GM18517 (cell line): Measurements from ENCODE around the gene CFAP161.

Experiments
- ATAC-seq: cut with Tn5 transposase; IDR thresholded peaks from one replicate; pipeline ENCODE4 v1.9.1; 2021; ENCODE audit warnings: mild to moderate bottlenecking, moderate library complexity; ENCODE audit not compliant: unreplicated experiment

CFAP161 gene

DNA sequence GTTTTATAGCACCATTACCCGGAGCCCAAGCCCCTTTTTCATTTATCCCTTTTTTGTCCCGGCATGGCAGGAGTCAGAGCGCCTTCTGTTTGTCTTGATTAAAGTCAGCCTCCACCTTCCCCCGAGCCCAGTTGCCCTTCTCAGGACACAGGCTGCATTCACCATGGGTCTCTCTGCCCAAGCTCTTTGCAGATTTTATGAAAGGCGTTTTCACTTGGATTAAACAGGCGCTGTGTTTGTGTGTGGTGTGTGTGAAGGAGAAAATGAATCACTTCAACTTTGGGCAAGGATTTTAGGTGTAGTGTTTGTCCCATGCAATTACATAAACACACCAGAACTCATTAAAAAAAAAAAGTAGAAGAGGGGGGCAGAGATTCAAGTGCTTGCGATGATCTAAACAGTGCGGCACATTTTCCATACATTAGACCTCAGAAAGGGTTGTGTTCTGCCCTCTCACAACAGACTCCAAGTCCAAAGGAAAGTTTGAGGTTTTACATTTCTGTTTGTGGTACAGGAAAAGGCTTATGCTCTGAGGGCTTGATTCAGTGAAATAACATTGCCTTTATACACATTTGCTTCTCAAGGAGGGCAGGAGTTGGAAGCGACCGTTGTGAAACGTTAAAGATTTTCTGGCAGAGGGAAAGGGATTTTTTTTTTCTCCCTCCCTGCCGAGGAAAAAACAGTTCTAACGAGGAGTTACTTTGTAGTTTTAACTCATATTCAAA is 48.1 kb downstream of the CFAP161 start:
- ATAC-seq = no peak

DNA sequence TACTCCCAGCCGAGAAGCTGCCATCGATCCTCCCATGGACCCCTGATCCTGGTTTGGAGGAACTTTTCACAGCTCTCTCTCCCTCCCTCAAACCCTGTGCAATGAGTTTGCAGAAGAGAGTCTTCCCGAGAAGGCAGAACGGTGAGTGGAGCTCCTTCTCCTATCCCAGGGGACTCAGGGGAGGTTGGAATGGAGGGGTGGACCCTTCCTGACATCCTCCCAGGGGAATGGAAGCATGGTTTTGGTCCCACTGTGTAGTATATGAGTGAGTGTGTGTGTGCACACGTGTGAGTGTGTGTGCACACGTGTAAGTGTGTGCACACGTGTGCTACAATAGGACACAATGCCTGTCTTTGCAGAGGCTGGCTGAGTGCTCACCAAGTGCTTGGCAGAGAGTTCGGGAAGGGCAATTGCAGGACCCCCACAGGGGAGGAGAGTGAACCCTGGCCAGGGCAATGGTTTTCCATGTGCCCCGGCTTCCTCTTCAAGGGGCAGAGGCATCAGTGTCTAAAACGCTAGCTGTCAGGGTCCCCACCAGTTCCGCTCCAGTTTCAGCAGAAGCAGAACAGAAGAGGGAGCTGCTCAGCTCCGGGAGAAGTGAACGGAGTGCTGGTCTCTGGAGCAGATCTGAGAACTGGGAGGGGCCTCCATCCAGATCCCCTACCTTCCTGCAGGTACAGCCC is 48.8 kb downstream of the CFAP161 start:
- ATAC-seq = no peak

GRCh38 chr15:81183439-81183775 is 49.3 kb downstream of the CFAP161 start:
- ATAC-seq = no peak

DNA sequence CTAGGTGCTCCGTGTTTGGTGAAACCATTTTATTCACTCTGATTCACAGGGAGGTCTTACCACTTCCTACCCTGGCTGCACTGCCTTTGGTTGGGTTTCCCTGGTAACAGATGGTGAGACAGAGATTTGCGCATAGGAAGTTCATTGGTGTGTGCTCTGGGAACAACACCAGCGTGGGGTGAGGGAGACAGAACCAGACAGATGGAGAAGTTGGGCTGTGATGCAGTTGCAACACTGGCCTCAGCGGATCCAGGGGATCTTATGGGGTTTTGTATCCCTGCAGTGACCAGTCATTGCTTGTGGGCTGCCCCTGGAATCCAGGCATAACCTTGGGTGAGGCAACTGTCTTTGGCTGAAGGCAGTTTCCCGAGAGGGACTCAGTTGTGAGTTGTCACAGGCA is 50.1 kb downstream of the CFAP161 start:
- ATAC-seq = no peak

DNA sequence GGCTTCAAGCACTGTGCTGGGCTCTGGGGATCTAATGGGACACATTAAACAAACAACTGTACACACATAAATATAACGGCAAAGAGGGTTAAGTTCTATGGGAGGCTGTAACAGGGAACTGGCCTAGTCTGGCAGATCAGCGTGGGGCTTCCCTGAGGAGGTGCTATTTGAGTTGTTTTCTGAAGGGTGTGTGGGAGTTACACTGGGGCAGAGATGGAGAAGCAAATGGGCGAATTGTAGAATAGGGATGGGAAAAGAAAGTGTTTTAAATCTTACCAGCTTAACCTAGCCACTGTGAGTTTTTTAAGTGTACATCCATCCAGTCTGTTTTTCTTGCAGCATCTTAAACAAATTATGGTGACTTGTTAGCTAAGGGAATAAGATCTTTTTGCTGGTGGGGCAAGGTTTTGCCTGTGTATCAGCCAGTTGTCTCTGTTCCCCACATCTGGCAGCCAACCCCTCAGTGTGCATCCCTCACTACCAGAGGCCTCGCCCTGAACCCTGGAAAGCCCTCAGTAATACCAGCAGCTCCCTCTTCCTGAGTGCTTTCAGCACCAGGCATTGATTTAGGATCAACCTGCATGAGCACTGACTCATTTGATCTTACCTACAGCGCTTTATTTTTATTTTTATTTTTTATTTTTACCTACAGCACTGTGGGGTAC is 51.7 kb downstream of the CFAP161 start:
- no peak for ATAC-seq

DNA sequence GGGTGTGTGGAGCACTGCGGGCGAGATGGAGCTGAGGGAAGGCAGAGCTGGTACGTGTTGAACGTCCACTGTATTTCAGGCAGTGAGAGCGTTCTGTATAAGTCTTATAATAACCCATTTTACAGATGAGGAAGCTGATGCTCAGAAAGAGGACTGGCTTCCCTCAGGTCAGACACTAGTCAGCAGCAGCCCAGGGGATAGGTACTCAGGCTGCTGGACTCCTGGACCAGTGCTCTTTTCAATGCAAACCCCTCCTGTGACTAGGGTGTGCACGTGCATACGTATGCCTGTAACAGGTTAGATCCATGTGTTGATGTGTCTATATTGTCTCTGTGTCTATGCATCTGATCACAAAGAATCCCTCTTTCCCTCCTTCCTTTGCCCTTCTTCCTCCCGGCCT is 54.3 kb downstream of the CFAP161 start:
- ATAC-seq = no peak

DNA sequence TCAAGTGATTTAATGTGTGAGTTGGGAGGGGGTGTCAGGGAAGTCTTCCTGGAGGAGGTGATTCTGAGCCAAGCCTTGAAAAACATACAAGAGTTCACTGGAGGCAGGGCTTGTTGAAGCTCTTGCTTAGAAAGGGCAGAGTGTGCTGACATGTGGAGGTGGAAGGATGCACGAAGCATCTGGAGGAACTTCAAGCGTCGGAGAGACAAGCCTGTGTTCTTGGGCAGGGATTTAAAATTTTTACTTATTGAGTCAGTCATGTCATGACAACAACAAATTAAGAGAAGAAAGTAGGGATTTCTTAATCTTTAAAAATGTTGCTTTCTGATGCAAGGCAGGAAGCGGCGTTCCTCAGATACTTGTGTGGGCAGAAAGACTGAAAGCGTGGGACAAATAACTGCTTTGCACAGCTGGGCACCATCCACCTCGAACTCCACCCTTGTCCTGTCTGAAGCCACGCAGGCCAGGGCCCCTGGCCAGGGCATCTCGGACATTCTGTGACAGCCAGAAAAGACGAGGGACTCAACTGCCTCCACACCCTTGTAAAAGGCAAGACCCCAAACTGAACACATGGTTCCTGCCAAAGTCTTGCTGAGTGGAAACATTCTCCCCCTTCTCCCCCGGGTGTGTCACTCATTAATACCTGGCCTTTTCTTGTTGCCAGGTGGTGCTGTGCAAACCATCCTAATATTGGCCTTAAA is 55.7 kb downstream of the CFAP161 start:
- no peak for ATAC-seq

GRCh38 chr15:81190922-81191507 is 56.9 kb downstream of the CFAP161 start:
- no peak for ATAC-seq

DNA sequence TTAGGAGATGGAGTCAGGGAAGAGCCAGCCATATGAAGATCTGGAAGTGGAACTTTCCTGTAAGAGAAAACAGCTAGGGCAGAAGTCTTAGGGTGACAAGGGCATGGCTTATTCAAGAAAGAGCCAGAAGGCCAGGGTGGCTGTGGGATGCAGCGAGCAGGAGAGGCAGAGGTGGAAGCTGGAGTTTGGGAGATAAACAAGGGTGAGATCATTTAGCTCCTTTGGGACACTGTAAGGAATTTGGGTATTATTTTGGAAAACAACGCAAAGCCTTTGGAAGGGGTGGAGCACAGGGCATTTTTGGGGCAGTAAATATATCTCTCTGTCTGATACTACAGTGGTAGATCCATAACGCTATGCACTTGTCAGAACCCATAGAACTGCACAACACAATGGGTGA is 57.6 kb downstream of the CFAP161 start:
- no peak for ATAC-seq

GRCh38 chr15:81194723-81195122 is 60.7 kb downstream of the CFAP161 start:
- ATAC-seq = no peak

GRCh38 chr15:81195339-81195864 is 61.3 kb downstream of the CFAP161 start:
- ATAC-seq = no peak

DNA sequence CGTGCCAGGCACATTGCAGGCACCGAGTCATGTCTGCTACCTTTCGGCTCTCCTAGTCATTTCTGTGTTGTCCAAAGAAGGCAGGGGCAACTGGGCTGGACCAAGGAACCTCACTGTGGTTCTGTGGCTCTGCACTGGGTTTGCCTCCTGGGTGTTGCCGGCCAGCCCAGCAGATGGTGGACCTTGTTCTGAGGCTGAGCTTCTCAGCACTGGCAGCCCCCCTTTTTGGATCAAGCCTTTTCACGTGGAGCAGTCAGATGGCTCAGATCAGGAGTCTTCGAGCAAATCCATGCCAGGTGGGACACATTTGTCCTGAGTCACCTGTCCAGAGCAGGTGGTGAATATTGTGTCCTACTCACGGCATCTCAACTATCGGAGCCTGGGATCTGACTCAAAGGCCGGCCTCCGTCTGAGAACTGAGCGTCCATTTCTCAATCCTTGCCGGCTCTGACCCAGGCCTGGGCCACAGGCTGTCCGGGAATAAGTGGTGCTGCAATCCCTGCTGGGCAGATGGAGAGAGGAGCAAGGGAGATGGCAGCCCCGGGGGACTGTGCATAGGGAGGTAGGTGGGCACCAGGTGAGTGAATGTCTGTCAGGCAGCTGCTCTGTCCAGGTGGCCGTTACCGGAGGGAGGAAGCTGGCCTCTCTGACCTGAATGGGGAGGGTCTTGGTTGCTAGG is 62.6 kb downstream of the CFAP161 start, which contains the start of gene IL16:
Gene IL16 (plus strand): TSS at position 304 of the 679 bp plus-strand sequence. CDS start 28,521 bp downstream, outside the sequence.
- no peak for ATAC-seq

GRCh38 chr15:81197255-81197630 is 63.2 kb downstream of the CFAP161 start:
- no peak for ATAC-seq

DNA sequence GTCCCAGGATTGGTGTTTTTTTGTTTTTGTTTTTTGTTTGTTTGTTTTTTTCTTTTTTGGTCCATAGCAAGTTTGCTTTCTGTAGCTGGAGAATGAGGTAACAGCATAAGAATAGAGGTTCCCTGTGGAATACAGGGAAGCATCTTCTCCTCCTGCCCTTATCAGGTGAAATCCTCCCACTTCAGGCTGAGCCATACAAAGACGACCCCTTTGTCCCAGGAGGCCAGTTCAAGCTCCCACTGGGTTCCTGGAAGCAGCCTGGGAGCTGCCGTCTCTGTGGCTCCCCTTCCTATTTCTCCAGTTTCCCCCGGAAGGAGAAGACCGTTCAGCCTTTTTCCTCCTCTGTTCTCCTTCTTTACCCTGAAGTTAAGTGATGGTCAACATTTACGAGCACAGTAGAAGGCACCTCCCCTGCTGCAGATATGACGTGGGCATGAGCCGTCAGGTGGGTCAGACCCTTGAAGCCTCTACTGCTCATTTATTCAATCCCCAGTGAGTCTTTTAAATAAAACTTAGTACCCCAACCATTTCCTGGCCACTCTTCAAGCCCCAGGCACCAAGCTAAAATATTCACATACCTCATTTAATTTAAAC is 63.7 kb downstream of the CFAP161 start:
- ATAC-seq = no peak
